ENCODE data around the gene ZFR.
A peak's percentile ranks its signal among the peaks of the same experiment; 100 is the strongest.

Gene ZFR

GRCh38 chr5:32444431-32445286 is at the start of gene ZFR:
ZFR (minus strand) TSS chr5:32444740; CDS start chr5:32444658, 82 bp downstream.
- FAIRE-seq (peak; percentile 84), DNase-seq (ENCODE audit: extremely low spot score, insufficient read length, low read depth) (peak; percentile 92)

DNA sequence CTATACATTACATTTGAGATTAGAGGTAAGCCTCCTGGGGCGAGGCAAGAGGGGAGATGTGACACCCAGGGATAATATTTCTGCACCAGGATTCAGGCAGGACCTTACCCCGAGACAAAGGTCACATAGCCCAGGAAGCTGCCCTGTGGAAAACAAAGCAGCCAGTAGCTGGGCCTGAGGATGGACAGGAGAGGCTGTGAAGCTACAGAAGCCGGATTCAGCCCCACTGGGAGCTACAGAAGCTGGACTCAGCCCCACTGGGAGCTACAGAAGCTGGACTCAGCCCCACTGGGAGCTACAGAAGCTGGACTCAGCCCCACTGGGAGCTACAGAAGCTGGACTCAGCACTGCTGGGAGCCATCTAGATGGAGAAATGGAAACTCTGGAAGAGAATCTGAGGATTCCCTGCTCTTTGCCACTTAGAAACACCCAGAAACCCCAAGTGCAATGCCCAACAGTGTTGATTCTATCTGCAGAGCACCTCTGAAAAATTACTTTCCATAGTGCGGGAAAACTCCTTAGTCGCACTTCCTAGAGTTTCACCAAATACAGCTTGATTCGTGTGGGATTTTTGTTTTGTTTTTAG is 46.5 kb upstream of the ZFR start:
- DNase-seq (ENCODE audit: extremely low spot score, insufficient read length, low read depth) (no peak), FAIRE-seq (no peak)

DNA sequence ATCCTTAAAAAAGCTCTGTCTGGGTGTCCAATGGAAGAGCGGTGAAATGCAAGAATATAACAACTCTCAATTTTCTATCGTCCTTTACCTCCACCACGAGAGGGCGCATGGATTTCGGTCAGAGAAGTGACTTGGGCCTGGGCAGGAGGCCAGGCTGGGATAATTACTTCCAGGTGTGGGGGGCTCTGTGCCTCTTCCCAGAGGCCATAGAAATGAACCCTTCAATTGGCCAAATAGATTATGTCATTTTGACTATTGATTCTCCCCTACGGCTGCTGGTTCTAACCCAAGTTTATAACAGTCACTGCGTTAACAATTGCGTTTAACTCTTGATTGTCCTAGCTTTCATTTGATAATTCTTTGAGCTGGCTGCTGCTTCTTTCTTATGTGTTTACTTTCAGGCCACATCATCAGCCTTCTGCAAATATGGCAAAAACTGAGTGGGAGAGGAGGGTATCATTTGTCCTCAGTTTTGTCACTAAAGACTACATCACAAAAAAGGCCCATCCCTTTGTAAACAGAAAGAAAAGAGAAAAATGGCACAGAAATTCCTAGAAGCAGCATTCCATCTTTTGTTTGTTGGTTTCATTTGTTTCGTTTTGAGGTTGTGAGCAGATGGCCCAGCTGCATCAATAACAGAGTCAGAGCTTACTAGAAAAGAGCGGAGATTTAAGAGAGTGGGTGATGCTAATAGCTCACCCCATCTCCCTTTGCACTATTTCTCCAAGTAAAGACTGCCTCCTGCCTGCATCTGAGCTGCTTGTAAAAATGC is 45.4 kb upstream of the ZFR start:
- DNase-seq (ENCODE audit: extremely low spot score, insufficient read length, low read depth) = peak; percentile 44
- FAIRE-seq = peak; percentile 81

DNA sequence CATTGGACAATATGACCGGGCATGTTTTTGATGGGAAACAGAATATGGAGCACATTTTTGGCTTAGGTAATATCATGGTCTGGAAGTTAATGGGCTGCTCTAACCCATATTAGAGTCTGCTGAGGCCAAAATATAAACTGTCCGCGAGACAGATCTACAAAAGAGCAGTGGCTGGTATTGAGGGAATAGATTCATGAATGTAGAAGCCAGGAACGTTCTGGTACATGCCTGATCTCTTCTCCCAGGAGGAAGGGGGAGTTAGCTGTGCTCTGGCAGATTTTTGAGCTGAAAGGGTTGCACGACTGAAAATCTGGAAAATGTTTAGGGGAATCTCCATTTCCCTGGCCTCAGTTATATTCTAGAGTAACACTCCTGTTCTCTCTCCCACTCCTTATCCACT is 42.9 kb upstream of the ZFR start:
- DNase-seq (ENCODE audit: extremely low spot score, insufficient read length, low read depth) (no peak), FAIRE-seq (no peak)

- DNase-seq (ENCODE audit: extremely low spot score, insufficient read length, low read depth) (no peak), FAIRE-seq (no peak)
Measured at GRCh38 chr5:32487008-32487407, 42.5 kb upstream of the ZFR start.

- DNase-seq (ENCODE audit: extremely low spot score, insufficient read length, low read depth) = no peak
- no peak for FAIRE-seq
Measured at GRCh38 chr5:32482193-32482592, 37.7 kb upstream of the ZFR start.

GRCh38 chr5:32479096-32479495 is 34.6 kb upstream of the ZFR start:
- no peak for DNase-seq (ENCODE audit: extremely low spot score, insufficient read length, low read depth)
- no peak for FAIRE-seq

- no peak for FAIRE-seq
Measured at GRCh38 chr5:32476891-32477290, 32.4 kb upstream of the ZFR start.

GRCh38 chr5:32475334-32476097 is 31.0 kb upstream of the ZFR start:
- DNase-seq (ENCODE audit: extremely low spot score, insufficient read length, low read depth) (no peak), FAIRE-seq (no peak)

More at GRCh38 chr5:32476891-32477290, 32.4 kb upstream of the ZFR start:
- DNase-seq (ENCODE audit: extremely low spot score, insufficient read length, low read depth) = no peak

GRCh38 chr5:32474209-32474854 is 29.8 kb upstream of the ZFR start:
- DNase-seq (ENCODE audit: extremely low spot score, insufficient read length, low read depth) (no peak), FAIRE-seq (no peak)

- DNase-seq (ENCODE audit: extremely low spot score, insufficient read length, low read depth) (no peak), FAIRE-seq (no peak)
Measured at GRCh38 chr5:32473072-32473471, 28.5 kb upstream of the ZFR start.

GRCh38 chr5:32471784-32472183 is 27.2 kb upstream of the ZFR start:
- FAIRE-seq (no peak), DNase-seq (ENCODE audit: extremely low spot score, insufficient read length, low read depth) (no peak)

DNA sequence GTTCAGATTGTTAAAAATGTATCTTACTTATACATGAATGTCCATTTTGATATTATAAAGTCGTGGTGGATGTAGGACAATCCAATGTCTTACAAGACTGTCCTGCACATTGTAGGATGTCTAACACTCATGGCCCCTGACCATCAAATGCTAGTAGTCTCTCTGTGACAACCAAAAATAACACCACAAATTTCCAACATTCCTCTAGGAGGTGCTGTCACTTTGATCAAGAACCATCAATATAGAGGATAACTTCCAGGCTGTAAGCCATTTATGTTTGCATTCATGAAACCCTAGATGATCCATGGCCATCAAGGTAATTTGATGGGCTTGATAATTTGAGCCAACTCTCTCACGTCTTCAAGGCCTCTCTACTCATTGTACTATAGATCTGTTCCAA is 20.5 kb upstream of the ZFR start:
- FAIRE-seq (no peak), DNase-seq (ENCODE audit: extremely low spot score, insufficient read length, low read depth) (no peak)

DNA sequence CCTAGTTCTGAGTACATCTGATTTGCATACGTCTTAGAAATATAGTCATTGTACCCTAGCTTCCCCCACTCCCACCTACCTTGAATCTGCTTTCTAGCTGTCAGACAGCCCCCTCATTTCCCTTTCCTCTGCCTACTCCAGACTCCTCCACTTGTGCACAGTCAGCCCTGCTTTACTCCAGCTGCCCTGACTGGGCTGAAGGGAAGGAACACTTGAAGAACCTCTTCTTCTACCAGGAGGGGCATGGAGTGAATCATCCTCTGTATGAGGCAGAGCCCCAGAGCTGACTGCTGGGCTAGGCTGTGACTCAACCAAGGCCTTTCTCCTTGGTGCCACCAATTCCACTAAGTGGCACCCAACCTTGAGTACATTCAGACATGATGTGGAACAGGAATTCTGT is 18.1 kb upstream of the ZFR start:
- FAIRE-seq (no peak), DNase-seq (ENCODE audit: extremely low spot score, insufficient read length, low read depth) (no peak)

GRCh38 chr5:32461441-32462120 is 17.0 kb upstream of the ZFR start:
- DNase-seq (ENCODE audit: extremely low spot score, insufficient read length, low read depth) = no peak
- no peak for FAIRE-seq

DNA sequence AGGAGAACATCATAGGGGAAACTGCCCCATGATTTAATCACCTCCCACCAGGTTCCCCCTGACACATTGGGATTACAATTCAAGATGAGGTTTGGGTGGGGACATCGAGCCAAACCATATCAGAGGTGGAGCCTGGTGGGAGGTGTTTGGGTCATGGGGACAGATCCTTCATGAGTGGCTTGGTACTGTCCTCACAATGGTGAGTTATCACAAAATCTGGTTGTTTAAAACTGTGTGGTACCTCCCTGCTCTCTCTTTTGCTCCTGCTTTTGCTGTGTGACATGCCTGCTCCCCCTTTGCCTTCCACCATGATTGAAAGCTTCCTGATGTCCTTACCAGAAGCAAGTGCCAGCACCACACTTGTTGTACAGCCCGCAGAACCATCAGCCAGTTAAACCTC is 16.2 kb upstream of the ZFR start:
- FAIRE-seq = no peak
- no peak for DNase-seq (ENCODE audit: extremely low spot score, insufficient read length, low read depth)

- DNase-seq (ENCODE audit: extremely low spot score, insufficient read length, low read depth) = no peak
- FAIRE-seq = no peak
Measured at GRCh38 chr5:32458880-32459495, 14.4 kb upstream of the ZFR start.

- DNase-seq (ENCODE audit: extremely low spot score, insufficient read length, low read depth) (no peak), FAIRE-seq (no peak)
Measured at GRCh38 chr5:32455311-32455710, 10.8 kb upstream of the ZFR start.

DNA sequence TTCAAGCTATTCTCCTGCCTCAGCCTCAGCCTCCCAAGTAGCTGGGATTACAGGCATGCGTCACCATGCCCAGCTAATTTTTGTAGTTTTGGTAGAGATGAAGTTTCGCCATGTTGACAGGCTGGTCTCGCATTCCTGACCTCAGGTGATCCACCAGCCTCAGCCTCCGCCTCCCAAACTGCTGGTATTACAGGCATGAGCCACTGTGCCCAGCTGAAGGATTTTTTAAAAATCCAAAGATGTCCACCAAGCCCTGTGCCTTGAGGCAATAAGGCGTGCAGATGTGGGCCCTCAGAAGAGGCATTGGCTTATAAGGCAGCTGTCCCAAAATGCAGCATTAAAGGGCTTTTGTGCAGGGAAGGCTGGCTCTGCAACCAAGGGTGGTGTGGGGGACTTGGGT is 10.3 kb upstream of the ZFR start:
- no peak for DNase-seq (ENCODE audit: extremely low spot score, insufficient read length, low read depth)
- no peak for FAIRE-seq
